HG03442 (cell line): ENCODE data around the gene FNDC3B.

Source experiments
- ATAC-seq: cut with Tn5 transposase; IDR thresholded peaks from one replicate; pipeline ENCODE4 v1.9.1; 2021; ENCODE audit warnings: mild to moderate bottlenecking, moderate library complexity; ENCODE audit not compliant: unreplicated experiment

FNDC3B gene

DNA sequence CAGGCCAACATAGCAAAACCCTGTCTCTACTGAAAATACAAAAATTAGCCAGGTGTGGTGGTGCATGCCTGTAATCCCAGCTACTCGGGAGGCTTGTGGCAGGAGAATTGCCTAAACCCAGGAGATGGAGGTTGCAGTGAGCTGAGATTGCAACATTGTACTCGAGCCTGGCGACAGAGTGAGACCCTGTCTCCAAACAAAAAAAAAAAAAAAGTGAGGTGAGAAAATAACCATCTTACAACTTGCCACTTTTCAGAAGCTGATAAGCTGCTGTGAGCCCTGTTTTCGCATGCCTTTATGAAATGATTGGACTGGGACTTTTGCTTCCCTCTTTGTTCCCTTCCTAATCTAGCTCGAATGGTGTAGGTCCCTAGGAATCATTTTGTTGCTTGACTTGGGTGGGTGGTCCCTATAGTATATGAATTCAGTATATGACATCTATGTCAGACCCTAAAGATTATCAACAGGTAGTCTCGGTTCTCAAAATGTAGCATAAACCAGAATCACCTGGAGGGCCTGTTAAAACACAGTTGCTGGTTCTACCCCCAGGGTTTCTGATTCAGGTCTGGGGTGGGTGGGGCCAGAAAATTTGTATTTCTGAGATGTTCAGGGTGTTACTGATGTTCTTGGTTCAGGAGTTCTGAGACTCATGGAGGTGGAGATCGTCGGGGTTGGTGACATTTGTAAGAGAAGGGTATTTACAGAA is 107.9 kb downstream of the FNDC3B start:
- ATAC-seq: no peak

DNA sequence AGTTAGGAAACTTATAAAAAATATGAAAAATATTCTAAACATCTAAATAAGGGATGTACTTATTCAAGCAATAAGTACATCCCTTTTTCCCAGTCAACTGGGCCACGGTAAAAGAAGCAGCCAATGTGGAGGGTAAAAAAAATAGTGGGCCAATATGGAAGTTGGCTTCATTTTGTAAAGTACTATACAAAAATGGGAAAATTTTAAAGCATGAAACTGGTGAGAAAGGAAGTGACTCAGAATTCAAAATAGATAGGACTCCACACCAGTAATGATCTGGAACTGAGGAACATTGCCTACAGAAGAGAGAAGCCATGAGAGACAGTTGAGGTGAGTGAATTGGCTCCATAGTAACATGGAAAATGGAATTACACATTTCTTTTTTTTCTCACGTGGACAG is 108.9 kb downstream of the FNDC3B start:
- no peak for ATAC-seq

DNA sequence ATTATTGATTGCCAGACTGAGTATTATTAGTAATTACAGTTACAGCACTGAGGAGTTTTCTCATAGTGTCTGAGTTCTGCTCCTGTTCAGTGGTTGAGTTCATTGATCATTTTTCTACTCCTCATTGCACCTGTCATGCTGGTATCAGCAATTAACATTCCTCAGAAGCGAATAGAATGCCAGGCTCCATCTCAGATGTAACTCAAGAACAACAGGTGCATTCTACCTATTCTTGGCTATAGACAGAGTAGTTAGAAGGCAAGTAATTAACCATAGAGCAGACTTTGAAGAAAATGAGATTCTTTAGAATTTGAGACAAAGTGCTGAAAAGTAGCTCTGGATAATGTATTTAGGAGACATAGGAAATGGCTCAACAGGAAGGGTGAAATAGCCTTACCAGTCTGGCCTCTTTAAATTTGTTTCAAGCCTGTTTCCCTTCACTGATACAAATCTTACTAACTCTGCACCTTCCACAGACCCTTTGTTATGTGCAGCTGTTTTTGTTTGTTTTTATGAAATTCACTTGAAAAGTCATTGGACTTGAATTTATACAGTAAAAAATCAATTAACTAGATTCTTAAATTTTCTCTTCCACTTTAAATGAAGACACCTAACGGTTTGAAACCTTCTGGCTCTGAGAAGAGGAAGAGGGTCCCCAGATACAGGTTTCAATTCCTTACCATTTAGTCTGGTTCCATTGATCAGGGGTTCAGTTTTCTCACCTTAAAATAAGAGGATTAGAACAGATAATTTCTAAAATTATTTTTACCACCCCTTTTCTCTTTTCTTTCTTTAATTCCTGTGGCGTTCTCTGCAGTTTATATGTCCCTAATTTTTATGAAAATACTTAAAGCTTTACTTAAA is 109.6 kb downstream of the FNDC3B start:
- ATAC-seq: no peak

DNA sequence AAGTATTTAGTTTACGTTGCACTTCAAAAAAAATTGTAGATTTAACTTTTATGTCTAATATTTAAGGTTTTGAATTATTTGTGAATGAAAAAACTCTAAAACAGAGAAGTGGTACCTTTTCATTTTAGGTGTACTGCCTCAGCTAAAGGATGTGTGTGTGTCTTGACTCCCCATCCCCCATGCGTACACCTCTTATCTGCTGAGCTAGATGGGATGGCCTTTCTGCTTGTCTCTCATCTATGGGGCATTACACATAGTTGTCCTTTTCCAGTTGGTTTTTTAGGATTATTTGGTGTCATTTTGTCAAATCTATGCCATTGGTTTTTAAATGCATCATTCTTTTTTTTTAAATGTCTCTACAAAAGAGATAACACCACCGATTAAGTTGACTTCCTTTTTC is 110.9 kb downstream of the FNDC3B start:
- no peak for ATAC-seq

DNA sequence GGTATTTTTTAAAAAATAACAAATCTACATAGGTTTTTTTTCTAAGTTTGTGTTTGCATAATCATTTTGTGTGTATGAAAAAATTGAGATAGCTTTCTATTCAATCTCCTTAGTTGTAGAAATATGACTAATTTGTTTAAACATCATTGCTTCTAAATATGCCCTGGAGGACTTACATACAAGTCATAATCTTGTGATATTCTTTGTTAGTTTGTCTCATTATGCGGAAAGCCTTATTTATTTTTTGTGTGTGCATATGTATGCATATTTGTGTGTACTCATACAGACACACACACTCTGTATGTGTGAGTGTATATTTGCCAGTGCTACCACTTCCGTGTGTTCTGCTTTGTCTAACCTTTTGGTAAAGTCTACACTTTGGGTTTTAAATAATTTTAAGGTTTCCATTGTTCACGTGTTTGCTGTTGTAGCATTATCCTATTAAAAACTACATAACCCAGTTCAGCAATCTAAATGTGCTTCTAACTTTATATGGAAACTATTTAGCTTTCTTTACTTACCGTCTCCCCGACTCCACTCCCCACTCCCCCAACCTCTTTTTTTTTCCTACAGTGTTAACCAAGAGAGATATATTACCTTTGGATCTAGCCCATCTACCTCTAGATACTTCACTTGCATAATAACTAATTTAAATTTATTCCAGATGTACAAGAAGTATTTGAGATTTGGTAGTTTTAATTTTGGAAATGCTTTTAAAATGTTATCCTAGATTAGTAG is 111.7 kb downstream of the FNDC3B start:
- ATAC-seq: no peak

DNA sequence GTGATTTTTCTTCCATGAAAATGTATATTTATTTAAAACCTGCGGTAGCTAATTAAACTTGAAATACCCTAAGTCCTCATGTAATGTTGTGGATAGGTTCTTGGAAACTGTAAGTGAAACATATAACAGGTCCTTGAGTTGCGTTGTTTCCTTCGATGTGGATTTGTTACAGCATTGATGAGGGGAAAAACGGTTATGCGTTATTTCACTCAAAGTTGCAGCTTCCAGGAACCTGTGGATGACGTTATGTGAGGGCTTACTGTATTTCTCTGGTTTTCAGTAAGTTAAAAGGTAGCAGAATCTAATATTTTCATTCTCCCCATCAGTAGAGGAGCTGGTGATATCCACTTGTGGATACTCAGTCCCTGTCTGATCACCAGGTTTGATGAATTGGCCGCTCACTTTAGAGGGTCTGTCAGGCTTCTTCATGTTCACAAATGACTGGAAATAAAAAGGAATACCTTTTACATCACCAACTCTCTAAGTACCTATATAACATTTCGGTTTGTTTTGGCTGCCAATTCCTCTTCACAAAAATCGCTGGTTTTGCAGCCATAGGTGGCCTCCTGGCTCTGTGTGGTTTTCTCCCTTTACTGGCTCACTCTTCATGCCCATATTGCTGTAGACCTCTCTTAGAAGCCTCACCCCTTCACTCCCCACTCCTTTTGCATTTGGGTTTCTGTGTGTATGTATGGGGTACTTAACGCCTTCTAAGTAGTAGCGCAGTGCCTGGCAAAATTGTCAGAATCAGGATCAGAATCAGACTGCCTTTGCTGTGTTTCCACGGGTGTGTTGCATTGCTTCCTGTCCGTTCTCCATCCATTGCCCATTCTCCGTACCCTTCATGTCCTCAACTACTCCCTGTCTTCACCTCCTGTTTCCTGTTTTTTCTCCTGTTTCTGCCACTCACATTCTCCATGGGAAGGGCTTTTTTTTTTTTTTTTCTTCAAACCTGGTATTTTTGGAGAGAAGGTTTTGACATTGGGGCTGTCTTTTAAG is 112.6 kb downstream of the FNDC3B start:
- ATAC-seq: no peak

DNA sequence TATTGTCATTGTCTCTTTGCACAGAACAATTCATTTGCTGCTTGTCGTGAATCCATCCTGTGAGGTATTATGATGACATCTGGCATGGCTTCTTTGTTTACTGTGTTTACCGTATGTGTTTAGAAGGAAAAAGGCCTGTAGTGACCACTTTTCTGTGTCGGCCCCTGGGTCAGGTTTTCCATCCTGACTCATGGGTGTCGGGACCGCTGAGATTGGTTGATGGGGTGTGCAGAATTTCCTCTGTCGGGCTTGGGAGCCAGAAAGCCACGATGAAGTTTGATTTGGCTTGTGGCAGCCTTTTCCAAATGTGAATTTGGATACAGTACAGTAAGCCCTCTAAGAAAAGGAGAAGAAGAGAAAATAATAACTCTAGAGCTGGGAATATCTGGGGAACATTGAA is 113.5 kb downstream of the FNDC3B start:
- ATAC-seq: no peak

DNA sequence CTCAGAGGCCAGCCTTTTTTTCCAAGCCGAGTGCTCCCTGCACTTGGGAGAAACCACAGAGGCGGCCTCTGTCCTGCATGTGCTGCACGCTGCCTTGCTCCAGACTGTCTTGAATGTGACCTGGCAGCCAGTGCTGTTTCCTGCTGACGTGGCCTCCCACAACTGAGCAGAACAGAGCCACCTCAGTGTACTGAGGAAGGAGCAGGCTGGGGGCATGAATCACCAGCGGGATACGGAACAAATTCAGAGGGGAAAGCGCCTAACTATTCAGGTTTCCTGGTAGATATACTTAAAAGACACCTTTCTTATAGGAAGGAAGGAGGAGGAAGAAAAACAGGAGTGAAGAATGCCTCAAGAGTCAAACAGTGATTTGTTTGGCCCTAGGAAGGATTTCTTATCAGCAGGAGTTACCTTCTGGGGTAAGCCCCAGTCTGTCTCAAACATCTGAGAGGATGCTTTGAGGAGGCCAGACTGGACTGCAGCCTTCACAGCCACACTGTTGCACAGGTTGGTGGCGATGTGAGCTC is 114.0 kb downstream of the FNDC3B start:
- ATAC-seq: peak; percentile 44

DNA sequence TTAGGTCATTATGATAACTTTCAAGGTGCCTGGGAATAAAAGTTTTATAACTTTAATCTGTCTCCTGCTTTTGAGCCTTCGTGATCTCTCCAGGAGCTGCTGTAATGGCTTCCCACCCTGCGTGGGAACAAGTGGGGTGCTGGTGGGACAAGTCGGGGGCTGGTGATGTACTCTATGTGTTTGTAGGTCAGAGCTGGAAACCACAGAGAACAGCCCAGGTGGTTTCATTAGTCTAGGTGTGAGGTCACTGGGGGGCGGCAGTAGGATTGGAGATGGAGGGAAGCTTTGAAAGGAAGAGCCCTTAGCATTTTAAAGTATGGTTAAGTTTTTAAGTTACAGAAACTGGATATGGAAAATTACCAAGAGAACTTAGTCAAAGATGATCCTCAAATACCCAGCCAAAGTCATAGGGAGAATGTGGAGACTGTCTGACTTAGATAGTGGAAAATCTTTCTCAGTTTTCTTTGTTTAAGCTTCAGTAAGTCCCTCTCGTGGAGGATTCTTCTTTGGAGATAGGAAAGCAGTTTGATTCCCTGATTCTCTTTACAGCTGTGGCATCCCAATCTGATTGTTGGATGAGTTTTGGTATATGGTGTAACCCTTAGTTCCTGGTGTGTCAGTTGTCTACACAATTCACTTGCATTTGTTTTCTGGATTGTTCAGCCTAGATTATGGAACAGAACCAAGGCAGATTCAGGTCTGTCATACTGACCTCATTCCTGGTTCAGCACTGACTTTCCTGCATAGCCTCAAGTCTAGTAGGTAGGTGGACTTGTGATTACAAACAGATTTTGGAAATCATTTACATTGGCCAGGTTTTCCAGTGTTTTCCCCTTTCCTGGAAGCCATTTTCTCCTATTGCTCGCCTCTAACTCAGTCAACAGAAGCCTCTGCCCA is 115.6 kb downstream of the FNDC3B start:
- ATAC-seq: peak; percentile 92

DNA sequence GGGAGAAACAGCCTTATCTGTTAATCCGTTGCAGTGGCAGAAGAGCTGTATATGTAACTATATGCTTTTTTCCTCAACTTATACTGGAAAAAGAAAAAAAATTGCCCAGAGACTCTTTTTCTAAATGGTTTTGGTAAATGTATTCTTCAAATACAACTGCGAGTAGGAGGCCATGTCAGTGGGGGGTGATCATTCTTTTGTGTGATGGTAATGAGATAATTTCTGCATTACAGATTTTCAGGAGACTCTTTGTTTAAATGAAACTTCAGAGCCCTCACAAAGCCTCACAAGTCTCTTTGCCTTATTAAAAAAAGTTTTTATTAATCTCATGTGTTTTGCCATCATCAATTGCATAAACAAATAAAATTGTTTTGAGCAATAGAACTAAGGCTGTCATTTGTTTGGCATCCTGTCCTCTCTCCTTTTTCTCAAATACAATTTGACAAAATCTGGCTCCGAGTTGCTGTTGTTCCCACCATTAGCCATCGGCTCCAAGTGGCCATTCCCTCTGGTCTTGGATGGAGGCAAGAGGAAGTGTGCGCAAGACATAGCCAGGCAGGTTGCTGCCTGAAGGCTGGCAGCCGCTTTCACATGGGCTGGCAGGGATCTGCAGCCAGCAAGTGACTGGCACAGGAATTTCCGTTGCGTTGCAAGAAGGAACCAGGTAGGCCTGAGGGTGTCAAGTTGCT is 116.7 kb downstream of the FNDC3B start:
- ATAC-seq: no peak

DNA sequence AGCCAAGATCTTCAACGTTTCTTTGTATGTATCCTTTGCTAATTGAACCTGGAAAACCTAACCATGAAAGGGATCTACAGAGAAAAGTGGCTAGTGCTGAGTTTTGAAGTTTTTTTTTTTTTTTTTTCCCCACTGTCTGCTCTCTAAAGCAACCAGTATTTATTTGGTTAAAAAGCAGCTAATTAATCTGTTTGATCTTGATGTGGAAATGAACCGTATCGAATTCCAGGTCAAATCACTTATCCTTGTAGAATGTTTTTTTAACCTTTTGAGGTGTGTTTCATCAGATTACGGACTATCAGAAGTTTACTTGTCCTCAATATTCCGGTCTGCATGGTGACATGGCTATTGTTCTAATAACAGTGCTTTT is 117.2 kb downstream of the FNDC3B start:
- no peak for ATAC-seq

DNA sequence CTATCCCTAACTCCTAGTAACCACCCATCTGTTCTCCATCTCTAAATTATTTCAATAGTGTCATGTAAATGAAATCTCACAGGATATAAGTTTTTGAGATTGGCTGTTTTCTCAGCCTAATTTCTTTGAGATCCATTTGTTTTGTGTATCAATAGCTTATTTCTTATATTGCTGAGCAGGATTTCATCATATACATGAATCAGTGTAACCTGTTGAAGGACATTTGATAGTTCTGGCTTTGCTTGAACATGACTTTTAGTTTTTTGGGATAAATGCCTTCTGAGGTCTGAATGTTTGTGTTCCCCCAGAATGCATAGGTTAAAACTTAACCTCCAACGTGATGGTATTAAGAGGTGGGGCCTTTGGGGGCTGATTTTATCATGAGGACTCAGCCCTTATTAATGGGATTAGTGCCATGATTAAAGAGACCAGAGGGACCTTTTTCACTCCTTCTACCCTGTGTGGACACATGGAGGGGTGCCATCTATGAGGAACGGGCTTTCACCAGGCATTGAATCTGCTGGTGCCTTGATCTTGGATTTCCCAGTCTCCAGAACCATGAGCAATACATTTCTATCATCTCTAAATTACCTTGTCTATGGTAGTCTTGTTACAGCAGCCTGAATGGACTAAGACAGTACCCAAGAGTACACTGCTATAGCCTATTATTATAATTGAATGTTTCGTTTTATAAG is 118.3 kb downstream of the FNDC3B start:
- no peak for ATAC-seq

DNA sequence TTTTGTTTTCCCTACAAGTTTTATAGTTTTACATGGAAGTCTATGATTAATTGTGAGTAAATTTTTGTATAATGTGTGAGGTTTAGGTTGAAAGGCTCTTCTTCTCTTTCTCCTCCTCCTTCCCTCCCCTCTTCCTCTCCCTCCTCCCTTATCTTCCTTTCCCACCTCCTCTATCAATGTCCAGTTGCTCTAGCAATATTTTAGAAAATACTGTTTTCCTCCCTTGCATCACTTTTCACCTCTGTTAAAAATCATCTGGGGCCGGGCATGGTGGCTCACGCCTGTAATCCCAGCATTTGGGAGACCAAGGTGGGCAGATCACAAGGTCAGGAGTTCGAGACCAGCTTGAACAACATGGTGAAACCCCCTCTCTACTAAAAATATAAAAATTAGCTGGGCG is 119.4 kb downstream of the FNDC3B start:
- no peak for ATAC-seq

DNA sequence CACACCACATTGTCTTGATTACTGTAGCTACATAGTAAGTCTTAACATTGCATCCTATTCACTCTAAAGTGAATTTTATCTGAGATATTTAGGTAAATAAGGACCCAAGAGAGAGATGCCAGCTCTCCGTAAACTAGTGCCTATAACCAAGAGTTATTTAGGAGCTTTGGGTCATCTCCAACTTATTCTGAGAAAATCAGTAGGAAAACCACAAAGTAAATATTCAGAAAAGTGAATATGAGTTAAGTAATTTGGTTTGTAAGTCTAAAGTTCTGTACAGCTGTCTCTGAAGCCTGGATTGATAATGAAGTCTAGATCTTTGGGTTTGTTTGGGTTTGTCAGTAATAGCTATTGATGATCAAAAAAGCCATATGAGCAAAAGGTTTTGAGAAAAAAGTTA is 120.0 kb downstream of the FNDC3B start:
- ATAC-seq: no peak

DNA sequence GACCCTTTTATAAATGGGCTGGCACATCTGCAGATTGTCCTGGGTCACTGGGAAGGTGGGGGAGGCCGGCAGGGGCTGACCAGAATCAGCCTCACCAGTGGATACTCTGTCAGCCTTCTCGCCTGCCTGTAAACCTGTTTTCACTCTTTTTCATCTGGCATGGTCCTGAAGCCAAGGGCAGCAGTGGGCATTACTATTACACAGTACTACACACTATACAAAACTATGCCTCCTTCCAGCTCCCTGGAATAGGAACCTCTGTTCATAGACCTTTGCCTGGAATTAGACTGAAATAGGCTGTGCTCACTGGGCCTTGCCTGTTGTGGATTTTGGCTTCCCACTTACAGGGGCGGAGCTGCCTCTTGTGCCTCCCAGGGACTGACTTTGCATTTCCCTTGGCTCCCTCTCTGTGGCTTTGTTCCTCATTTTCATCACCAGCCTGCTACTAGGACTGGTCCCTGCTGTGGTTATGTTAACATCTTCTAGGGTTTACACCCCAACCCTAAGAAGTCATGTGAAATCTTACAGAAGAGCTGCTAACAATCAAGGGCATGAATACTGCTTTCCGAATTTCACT is 120.7 kb downstream of the FNDC3B start:
- ATAC-seq: no peak

DNA sequence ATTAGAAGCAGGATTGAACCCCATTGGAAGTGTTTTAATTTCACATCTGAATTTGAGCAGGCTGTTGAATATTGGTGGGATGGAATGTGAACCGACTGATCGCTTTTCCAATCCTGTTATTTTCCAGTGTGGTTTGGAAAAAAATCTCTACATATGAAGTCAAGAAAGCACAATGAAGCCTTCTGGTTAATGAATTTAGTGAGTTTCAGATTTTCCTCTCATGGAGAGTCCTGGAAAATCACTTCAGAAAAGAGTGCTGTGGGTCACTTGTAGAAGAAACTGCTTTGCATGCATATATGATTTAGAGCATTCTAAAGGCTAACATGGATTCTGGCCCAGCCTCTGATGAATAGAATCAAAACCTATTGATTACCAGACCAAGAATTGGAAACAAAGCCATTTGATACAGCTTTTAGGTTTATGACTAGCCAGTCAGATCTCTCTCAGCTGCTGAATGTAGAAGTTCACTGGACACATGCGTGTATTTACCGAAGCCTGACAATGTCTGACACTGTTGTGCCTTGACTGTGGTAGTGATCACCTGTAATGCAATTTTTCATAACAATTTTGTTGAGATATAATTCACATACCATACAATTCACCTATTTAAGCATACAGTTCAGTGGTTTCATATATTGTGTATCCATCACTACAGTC is 121.9 kb downstream of the FNDC3B start:
- no peak for ATAC-seq

DNA sequence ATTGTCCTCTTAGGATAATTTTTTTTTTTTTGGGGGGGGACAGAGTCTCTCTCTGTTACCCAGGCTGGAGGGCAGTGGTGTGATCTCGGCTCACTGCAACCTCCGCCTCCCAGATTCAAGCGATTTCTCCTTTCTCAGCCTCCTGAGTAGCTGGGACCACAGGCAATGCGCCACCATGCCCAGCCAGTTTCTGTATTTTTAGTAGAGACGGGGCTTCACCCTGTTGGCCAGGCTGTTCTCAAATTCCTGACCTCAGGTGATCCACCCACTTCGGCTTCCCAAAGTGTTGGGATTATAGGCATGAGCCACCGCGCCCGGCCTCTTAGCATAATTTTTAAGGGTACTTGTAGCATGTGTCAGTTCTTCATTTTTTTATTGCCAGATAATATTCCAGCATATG is 122.6 kb downstream of the FNDC3B start:
- no peak for ATAC-seq
